ENCODE measurements around the gene PAMR1.

- no peak for TF ChIP-seq CTCF (IDR thresholded peaks at IDR 0.05)
- TF ChIP-seq POLR2A (IDR thresholded peaks at IDR 0.05; ENCODE audit: low read depth): no peak
These were observed 38.5 kb downstream of the PAMR1 start for GRCh38 chr11:35486934-35487333.

Measured in esophagus muscularis mucosa (tissue), 3 donors.